Upper lobe of right lung (tissue), 1 donor: ENCODE measurements around the gene TUB. TPM values are rescaled to one million over a fixed set of nuclear protein-coding genes. Genes with fewer than 3 reads are reported as not detected.

Experiments used
- ATAC-seq: fragments of 200-7000 bp; cut with Tn5 transposase; one replicate; pipeline ENCODE4 v1.9.1; 2020; ENCODE audit warnings: mild to moderate bottlenecking, moderate library complexity
- DNase-seq: peaks from one replicate; pipeline ENCODE4 v3.0.0-alpha.2; 2020
- H3K27ac ChIP-seq: fragments of 200-600 bp; one replicate; pipeline ENCODE4 v1.8.0; 2022
- H3K27me3 ChIP-seq: fragments of 200-600 bp; one replicate; pipeline ENCODE4 v1.8.0; 2022; ENCODE audit warnings: mild to moderate bottlenecking
- H3K36me3 ChIP-seq: fragments of 200-600 bp; one replicate; pipeline ENCODE4 v1.8.0; 2022
- H3K4me1 ChIP-seq: fragments of 200-600 bp; one replicate; pipeline ENCODE4 v1.8.0; 2022
- H3K4me3 ChIP-seq: fragments of 200-600 bp; one replicate; pipeline ENCODE4 v1.8.0; 2022; ENCODE audit warnings: mild to moderate bottlenecking
- H3K9me3 ChIP-seq: fragments of 200-600 bp; one replicate; pipeline ENCODE4 v1.8.0; 2022
- CTCF ChIP-seq: fragments of 200-600 bp; IDR thresholded peaks from one replicate; pipeline ENCODE4 v1.8.0; 2022; ENCODE audit warnings: antibody characterized with exemption
- intact Hi-C: fragments of 100-400 bp; cut with DNase I; formaldehyde crosslinking; loops from one replicate; pipeline ENCODE4 v1.11.0; 2022
- total RNA-seq: library from RNA; stranded (reverse); fragmentation: NEBNext Ultra II Directional; extraction: Animal tissue kit (Norgen Biotek cat#: 25700); gene quantifications from one replicate; pipeline ENCODE4 v1.2.1, GENCODE V29; 2021
- donor health status: DM: no; HTN: yes; CAD: no; lungs with severe emphysema.

The TUB gene
- total RNA-seq, 1 donor from 2014 or later = 3.6 TPM

GRCh38 chr11:8091721-8092120 is 10.7 kb downstream of the TUB start:
- Histone ChIP-seq H3K27me3 (no peaks in the 10 kb centered on the region), H3K36me3 (no peaks in the 10 kb centered on the region), H3K27ac (no peak overlapping the region), H3K4me1 (no peaks in the 10 kb centered on the region), H3K9me3 (no peaks in the 10 kb centered on the region), H3K4me3 (no peak overlapping the region)
- ATAC-seq (no peak), DNase-seq (no peak)
- TF ChIP-seq CTCF = no peak
- intact Hi-C loops = loop anchor here (10.0 kb wide), 1 partner anchor 57 kb away; no protein-coding TSS in a partner anchor

GRCh38 chr11:8092587-8093424 is 11.8 kb downstream of the TUB start:
- peak; percentile 58 for TF ChIP-seq CTCF
- ATAC-seq (peak; percentile 76), DNase-seq (no peak)
- Histone ChIP-seq H3K36me3 (no peaks in the 10 kb centered on the region), H3K27ac (no peak overlapping the region), H3K27me3 (no peaks in the 10 kb centered on the region), H3K4me3 (no peak overlapping the region), H3K4me1 (no peaks in the 10 kb centered on the region), H3K9me3 (no peaks in the 10 kb centered on the region)
- intact Hi-C loops = loop anchor here (10.0 kb wide), 1 partner anchor 58 kb away; no protein-coding TSS in a partner anchor

- TF ChIP-seq CTCF = no peak
- no peak overlapping the region for H3K27ac ChIP-seq
- H3K27me3 ChIP-seq = no peaks in the 10 kb centered on the region
- no peak for ATAC-seq
- no peaks in the 10 kb centered on the region for H3K4me1 ChIP-seq
- intact Hi-C loops = loop anchor here (10.0 kb wide), 1 partner anchor 59 kb away; no protein-coding TSS in a partner anchor
- no peaks in the 10 kb centered on the region for H3K9me3 ChIP-seq
- no peak for DNase-seq
- H3K4me3 ChIP-seq = no peak overlapping the region
- H3K36me3 ChIP-seq = no peaks in the 10 kb centered on the region
These were observed 13.0 kb downstream of the TUB start for GRCh38 chr11:8093931-8094575.

- intact Hi-C loops = loop anchor here (10.0 kb wide), 1 partner anchor 60 kb away; no protein-coding TSS in a partner anchor
- Histone ChIP-seq H3K27ac (no peak overlapping the region), H3K4me3 (no peak overlapping the region), H3K9me3 (no peaks in the 10 kb centered on the region), H3K4me1 (no peaks in the 10 kb centered on the region), H3K36me3 (no peaks in the 10 kb centered on the region), H3K27me3 (no peaks in the 10 kb centered on the region)
- ATAC-seq = no peak
- no peak for TF ChIP-seq CTCF
- no peak for DNase-seq
These were observed 13.6 kb downstream of the TUB start for GRCh38 chr11:8094656-8095055.

- H3K27ac ChIP-seq = no peak overlapping the region
- DNase-seq (no peak), ATAC-seq (no peak)
- no peaks in the 10 kb centered on the region for H3K27me3 ChIP-seq
- intact Hi-C loops = loop anchor here (10.0 kb wide), 1 partner anchor 61 kb away; no protein-coding TSS in a partner anchor
- no peaks in the 10 kb centered on the region for H3K36me3 ChIP-seq
- no peaks in the 10 kb centered on the region for H3K4me1 ChIP-seq
- no peaks in the 10 kb centered on the region for H3K9me3 ChIP-seq
- no peak for TF ChIP-seq CTCF
- H3K4me3 ChIP-seq = no peak overlapping the region
These were observed 14.4 kb downstream of the TUB start for GRCh38 chr11:8095371-8095770.
